B cell (primary cell): Measurements from ENCODE around the gene PGF.
"Not testable (repeated sequence)": the region's sequence is repeated elsewhere in the genome, so short reads cannot be mapped to it uniquely, and the experiment has no call there.

ENCODE experiments used
- EZH2 ChIP-seq: IDR thresholded peaks from 2 replicates; pipeline ENCODE4 v1.6.1; 2012; ENCODE audit warnings: borderline replicate concordance, low read depth, mild to moderate bottlenecking, moderate library complexity, low read length; ENCODE audit not compliant: insufficient read depth, poor library complexity, severe bottlenecking
- TF ChIP-seq, protein P1 (sequence below): fragments of 200-600 bp; IDR thresholded peaks from one replicate; pipeline ENCODE4 v1.8.0; 2022; ENCODE audit warnings: antibody characterized with exemption, mild to moderate bottlenecking

- TF ChIP-seq, protein P1, sequence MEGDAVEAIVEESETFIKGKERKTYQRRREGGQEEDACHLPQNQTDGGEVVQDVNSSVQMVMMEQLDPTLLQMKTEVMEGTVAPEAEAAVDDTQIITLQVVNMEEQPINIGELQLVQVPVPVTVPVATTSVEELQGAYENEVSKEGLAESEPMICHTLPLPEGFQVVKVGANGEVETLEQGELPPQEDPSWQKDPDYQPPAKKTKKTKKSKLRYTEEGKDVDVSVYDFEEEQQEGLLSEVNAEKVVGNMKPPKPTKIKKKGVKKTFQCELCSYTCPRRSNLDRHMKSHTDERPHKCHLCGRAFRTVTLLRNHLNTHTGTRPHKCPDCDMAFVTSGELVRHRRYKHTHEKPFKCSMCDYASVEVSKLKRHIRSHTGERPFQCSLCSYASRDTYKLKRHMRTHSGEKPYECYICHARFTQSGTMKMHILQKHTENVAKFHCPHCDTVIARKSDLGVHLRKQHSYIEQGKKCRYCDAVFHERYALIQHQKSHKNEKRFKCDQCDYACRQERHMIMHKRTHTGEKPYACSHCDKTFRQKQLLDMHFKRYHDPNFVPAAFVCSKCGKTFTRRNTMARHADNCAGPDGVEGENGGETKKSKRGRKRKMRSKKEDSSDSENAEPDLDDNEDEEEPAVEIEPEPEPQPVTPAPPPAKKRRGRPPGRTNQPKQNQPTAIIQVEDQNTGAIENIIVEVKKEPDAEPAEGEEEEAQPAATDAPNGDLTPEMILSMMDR = not testable (repeated sequence)
- not testable (repeated sequence) for TF ChIP-seq EZH2
Observed at GRCh38 chr14:74994182-74994581, 38.8 kb upstream of the PGF start.
